GM21447 (cell line): Measurements from ENCODE around the gene ZNF730.
"Not testable (repeated sequence)": the region's sequence is repeated elsewhere in the genome, so short reads cannot be mapped to it uniquely, and the experiment has no call there.

ENCODE experiments used
- ATAC-seq: cut with Tn5 transposase; IDR thresholded peaks from one replicate; pipeline ENCODE4 v1.9.1; 2021; ENCODE audit not compliant: unreplicated experiment

The ZNF730 gene

GRCh38 chr19:23116802-23117571 lies at the start of gene ZNF730:
Gene ZNF730 (plus strand): TSS chr19:23117025. CDS start chr19:23117174, 149 bp downstream.
- no peak for ATAC-seq

DNA sequence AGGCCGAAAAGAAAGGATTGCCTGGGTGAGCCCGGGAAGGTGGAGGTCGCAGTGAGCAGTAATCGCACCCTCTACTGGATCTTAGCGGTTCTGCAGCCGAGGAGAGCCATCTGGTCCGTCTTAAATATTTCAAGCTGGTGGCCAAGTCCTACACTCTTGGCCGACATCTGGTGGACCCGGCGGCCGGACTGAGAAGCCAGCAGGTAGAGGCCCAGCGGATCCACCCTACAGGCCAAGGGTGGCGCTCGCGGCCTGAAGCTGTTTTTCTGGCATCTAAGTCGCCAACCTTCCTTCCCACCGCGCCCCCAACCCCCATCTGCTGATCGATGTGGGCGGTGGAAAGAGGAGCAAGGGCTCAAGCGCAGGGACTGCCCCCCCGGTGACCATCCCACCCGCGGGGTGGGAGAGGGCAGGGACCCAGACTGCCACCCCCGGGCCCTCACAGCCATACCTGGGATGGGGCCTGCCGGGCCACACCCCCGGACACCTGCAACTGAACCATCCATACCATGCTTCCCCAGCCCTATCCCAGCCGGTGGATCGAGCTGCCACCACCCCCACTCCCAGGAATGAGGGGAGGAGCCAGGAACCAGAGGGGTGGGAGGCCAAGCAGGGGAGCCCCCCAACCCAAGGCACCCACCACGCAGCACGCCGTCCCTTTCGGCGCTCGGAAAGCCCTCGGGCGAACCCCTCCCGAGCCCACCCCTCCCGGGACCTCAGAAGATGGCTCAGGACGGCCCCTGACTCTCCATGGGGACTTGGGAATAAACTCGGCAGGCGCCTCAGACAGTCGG lies 46.3 kb upstream of the ZNF730 start:
- no peak for ATAC-seq

GRCh38 chr19:23071147-23071511 lies 45.7 kb upstream of the ZNF730 start:
- no peak for ATAC-seq

GRCh38 chr19:23075031-23075733 lies 41.6 kb upstream of the ZNF730 start:
- ATAC-seq: no peak

DNA sequence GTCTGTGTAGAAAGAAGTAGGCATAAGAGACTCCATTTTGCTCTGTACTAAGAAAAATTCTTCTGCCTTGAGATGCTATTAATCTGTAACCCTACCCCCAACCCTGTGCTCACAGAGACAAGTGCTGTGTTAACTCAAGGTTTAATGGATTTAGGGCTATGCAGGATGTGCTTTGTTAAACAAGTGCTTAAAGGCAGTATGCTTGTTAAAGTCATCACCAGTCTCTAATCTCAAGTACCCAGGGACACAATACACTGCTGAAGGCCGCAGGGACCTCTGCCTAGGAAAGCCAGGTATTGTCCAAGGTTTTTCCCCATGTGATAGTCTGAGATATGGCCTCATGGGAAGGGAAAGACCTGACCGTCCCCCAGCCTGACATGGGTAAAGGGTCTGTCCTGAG lies 39.0 kb upstream of the ZNF730 start:
- ATAC-seq: not testable (repeated sequence)

GRCh38 chr19:23093832-23094231 lies 23.0 kb upstream of the ZNF730 start:
- ATAC-seq: no peak

DNA sequence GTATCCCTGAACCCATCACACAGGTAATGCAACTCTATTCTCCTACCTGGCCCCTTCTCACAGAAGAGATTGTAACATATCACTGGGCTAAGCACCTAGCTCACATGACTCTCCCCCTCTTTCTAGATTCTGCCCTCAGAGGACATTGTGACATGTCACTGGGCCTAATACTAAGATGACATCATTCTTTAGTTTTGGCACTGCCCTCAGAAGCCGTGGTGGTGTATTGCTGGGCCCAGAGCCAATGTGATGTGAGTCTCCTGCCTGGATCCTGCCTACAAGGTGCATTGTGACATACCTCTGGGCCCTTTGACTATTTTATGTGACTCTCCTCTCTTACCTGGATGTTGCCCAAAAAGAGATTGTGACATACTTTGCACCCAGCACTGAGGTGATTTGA lies 21.4 kb upstream of the ZNF730 start:
- no peak for ATAC-seq

- ATAC-seq: no peak
These were observed 18.5 kb upstream of the ZNF730 start for GRCh38 chr19:23098286-23098685.

DNA sequence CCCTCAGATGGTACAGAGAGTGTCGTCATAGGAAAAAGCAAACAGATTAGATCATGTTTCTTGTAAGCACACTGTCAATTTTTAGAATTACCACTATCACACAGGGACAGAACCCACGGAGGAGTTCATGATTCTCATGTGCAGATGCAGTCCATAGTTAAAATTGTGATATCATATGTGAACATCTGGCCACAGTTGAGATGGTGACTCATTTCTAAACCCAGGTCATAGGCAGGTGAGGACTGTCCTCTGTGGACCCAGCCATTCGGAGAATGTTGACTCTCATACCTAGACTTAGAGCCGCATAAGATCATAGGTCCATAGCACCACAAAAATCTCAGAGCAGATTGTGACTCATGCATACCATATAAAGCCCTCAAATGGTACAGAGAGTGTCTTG lies 17.8 kb upstream of the ZNF730 start:
- ATAC-seq: no peak

DNA sequence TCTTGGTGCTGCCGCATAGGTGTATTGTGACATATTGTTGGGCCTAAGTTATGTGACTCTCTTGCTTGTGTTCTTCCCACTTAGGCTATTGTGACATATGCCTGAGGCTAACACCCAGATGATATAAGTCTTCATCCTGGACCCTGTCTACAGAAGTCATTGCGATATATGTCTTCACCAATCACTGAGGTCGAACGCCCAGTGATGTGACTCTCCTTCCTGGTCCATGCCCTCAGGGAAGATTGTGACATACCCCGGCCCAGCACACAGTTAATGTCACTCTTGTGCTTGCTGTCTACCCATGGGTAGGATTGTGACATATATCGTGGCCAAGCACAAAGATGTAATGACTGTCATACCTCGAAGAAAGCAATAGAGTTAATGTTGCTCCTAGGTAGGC lies 16.9 kb upstream of the ZNF730 start:
- ATAC-seq: no peak

DNA sequence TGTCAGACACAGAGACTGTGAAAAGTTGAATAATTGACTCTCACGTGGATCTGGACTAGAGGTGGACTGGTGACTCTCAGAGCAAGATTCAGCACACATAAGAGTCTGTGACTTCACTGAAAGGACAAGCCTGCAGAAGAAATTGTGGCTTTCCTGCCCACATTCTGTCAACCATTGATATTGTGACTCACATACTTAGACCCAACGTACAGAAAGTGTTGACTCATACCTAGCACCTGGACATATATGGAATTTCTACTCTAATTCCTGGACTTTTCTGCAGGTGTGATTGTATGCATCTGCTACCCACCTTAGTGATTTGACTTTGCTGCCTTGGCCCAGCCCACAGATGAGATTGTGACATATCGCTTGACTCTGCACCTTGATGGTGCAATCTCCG lies 15.6 kb upstream of the ZNF730 start:
- ATAC-seq: no peak

- ATAC-seq: no peak
These were observed 1.6 kb downstream of the ZNF730 start for GRCh38 chr19:23118400-23118799.

- ATAC-seq: not testable (repeated sequence)
These were observed 17.4 kb downstream of the ZNF730 start for GRCh38 chr19:23134211-23134610.

DNA sequence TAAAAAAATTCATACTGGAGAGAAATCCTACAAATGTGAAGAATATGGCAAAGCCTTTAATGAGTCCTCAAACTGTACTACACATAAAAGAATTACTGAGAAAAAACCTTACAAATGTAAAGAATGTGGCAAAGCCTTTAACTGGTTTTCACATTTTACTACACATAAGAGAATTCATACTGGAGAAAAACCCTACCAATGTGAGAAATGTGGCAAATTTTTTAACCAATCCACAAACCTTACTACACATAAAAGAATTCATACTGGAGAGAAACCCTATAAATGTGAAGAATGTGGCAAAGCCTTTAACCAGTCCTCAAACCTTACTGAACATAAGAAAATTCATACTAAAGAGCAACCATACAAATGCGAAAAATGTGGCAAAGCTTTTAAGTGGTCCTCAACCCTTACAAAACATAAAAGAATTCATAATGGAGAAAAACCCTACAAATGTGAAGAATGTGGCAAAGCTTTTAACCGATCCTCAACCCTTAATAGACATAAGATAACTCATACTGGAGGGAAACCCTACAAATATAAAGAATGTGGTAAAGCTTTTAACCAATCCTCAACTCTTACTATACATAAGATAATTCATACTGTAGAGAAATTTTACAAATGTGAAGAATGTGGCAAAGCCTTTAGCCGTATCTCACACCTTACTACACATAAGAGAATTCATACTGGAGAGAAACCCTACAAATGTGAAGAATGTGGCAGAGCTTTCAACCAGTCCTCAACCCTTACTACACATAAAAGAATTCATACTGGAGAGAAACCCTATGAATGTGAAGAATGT lies 29.0 kb downstream of the ZNF730 start:
- ATAC-seq: no peak

GRCh38 chr19:23160766-23161165 lies 43.9 kb downstream of the ZNF730 start:
- no peak for ATAC-seq

DNA sequence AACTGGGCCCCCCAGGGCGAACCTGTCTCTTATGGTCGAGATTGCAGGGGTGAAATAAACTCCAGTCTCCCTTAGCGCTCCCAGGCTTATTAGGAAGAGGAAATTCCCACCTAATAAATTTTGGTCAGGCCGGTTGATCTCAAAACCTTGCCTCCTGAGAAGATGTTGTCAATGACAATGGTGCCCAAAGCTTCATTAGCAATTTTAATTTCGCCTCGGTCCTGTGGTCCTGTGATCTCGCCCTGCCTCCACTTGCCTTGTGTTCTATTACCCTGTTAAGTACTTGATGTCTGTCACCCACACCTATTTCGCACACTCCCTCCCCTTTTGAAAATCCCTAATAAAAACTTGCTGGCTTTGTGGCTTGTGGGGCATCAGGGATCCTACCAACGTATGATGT lies 51.5 kb downstream of the ZNF730 start:
- not testable (repeated sequence) for ATAC-seq

DNA sequence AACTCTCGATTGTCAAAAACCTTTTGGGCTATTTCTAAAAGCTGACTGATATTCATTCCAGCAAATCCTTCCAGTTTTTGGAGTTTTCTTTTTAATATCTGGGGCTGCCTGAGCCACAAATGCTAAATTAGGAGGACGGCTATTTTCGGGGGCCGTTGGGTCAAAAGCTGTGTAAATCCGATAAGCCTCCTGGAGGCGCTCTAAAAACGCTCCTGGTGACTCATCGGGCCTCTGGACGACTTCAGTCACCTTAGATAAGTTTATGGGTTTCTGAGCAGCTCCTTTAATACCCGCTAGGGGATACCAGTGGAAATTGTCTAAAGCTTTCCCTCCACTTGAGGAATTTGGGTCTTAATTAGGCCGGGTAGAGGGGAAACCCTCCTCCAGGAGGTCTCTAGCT lies 66.4 kb downstream of the ZNF730 start:
- no peak for ATAC-seq

GRCh38 chr19:23190341-23190740 lies 73.5 kb downstream of the ZNF730 start:
- no peak for ATAC-seq
